Activated T-cell treated with anti-CD3 and anti-CD28 coated beads, Interleukin-2, amount 50 U/mL, for 24 hours (primary cell): Measurements from ENCODE around the gene CA7.

ENCODE experiments used
- DNase-seq: peaks from one replicate; pipeline ENCODE4 v3.0.0-alpha.2; 2020
- H3K27ac Mint-ChIP-seq: 2 replicates; pipeline ENCODE4 v1.8.0; 2020; ENCODE audit warnings: mild to moderate bottlenecking, mixed read lengths
- H3K27me3 Mint-ChIP-seq: 2 replicates; pipeline ENCODE4 v1.8.0; 2020; ENCODE audit warnings: mixed read lengths
- H3K36me3 Mint-ChIP-seq: 2 replicates; pipeline ENCODE4 v1.8.0; 2020; ENCODE audit warnings: low read depth, mixed read lengths
- H3K4me1 Mint-ChIP-seq: 2 replicates; pipeline ENCODE4 v1.8.0; 2020; ENCODE audit warnings: low read depth, mixed read lengths
- H3K4me3 Mint-ChIP-seq: 2 replicates; pipeline ENCODE4 v1.8.0; 2020; ENCODE audit warnings: mild to moderate bottlenecking, moderate library complexity, mixed read lengths
- H3K9me3 Mint-ChIP-seq: 2 replicates; pipeline ENCODE4 v1.8.0; 2020; ENCODE audit warnings: mixed read lengths

The CA7 gene

DNA sequence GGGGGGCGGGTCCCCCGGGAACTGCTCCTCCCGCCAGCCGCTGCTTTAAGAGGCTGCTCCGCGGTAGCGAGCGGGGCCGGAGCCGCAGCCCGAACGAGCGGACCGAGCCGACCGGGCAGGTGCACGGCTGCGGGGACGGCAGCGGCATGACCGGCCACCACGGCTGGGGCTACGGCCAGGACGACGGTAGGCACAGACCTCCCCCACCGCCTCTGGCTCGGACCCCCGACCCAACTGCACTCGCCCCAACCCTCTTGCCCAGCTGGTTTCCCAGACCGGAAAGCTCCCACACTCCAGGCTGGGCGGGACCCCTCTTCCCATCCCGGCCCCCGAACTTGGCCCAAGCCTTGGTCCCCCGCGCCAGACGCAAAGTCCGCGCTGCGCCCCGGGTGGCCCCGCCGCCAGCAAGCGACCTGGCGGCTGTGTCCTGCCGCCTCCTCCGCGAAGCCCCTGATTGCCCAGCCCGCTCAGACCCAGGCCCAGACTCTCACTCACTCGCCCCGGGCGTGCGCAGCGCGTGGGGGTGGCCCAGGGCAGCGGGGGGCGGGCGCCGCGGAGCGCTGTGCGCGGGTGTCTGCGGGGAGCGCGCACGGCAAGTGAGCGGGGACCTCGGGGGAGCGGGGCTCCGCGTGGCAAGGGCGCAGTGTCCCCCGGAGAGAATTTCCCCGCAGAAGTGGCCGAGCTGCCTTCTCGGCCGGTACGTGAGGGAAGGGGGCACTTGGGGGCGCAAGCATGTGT, at the start of gene CA7:
Gene CA7, plus strand, starts transcription at position 73 of the 738 bp plus-strand sequence. Its CDS starts 74 bp downstream, at position 147.
- no peak within 1 kb of the TSS for H3K27ac Mint-ChIP-seq
- no peaks in the 10 kb centered on the region for H3K9me3 Mint-ChIP-seq
- H3K4me1 Mint-ChIP-seq = peaks cover 14% of the 10 kb centered on the region
- no peaks in the 10 kb centered on the region for H3K36me3 Mint-ChIP-seq
- H3K27me3 Mint-ChIP-seq = peaks cover 49% of the 10 kb centered on the region
- DNase-seq = peak; percentile 36
- peak within 1 kb of the TSS; percentile 54 for H3K4me3 Mint-ChIP-seq

DNA sequence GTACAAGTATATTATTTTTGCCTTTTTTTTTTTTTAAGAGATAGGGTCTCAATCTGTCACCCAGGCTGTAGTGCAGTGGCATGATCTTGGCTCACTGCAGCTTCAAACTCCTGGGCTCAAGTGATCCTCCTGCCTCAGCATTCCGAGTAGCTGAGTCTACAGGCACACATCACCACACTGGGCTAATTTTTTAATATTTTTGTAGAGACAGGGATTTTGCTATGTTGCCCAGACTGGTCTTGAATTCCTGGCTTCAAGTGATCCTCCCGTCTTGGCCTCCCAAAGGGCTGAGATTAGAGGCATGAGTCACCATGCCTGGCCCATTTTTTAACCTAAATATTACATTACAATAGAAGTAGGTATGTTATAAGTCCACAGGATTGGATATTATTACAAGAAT, 46.1 kb upstream of the CA7 start:
- Mint-ChIP-seq H3K4me3 (no peak overlapping the region), H3K36me3 (peaks cover 29% of the 10 kb centered on the region), H3K9me3 (no peaks in the 10 kb centered on the region), H3K27me3 (no peaks in the 10 kb centered on the region), H3K27ac (no peak overlapping the region), H3K4me1 (no peaks in the 10 kb centered on the region)
- no peak for DNase-seq

DNA sequence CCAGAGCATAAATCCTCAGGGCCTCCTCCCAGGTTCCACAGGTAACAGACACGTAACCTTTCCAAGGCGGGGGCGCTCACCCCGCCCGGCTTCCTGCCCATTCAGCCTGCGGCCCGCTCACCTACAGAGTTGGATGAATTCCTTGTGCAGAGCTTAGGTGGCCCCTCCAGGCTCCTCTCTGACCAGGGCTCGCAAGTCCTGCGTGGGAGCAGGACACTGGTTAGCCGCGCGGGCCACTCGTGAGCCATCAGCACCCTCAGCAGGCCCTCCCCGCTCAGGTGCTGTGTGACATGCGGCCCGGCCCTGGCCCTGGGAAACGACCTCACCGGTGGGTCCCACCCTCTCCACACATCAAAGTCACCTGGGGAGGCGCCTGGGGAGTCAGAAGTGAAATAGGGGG, 43.4 kb upstream of the CA7 start:
- no peaks in the 10 kb centered on the region for H3K27me3 Mint-ChIP-seq
- H3K4me3 Mint-ChIP-seq = no peak overlapping the region
- no peaks in the 10 kb centered on the region for H3K4me1 Mint-ChIP-seq
- H3K36me3 Mint-ChIP-seq = peaks cover 56% of the 10 kb centered on the region
- no peak for DNase-seq
- H3K9me3 Mint-ChIP-seq = no peaks in the 10 kb centered on the region
- H3K27ac Mint-ChIP-seq = no peak overlapping the region

DNA sequence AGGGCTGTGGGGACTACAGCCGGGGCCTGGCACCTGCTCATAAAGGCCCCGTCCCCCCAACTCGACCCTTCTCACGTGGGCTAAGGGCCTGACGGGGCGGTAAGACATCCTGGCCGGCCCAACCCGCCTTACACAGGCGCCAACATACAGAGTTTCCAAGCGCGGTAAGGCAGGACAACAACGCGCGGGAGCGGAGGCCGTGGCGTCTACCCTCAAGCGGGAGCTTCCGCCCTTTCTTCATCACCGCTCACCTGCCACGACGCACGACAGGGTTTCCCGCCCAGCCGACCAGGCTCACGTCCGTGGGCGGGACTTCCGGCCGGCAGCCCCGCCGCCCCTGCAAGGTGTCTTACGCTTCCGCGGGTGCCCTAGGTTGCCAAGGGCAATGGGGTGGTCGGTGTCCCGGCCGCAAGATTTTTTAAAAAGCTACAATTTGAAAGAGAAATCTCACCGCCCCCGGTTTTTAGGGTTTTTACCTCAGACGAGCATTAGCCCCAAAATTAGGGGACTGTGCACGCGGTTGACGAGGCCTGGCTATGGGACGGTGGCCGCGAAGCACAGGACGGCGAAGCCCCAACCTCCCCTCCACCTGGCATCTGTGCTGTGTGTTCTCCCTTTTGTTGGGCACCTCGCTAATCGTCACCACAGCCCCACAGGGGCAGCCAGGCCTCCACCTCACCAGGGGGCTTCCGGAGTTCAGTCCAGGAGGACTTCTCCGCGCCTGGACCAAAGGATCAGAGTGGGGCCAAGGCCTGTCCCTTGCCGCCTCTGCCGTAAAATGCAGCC, 42.7 kb upstream of the CA7 start, which contains the start of gene TERB1:
Gene TERB1, minus strand, starts transcription at position 265 of the 786 bp plus-strand sequence. CDS start 4,786 bp downstream, outside the sequence.
- H3K4me1 Mint-ChIP-seq = no peaks in the 10 kb centered on the region
- H3K27me3 Mint-ChIP-seq = no peaks in the 10 kb centered on the region
- DNase-seq = no peak
- H3K4me3 Mint-ChIP-seq = no peak within 1 kb of the TSS
- H3K27ac Mint-ChIP-seq = no peak within 1 kb of the TSS
- H3K9me3 Mint-ChIP-seq = no peaks in the 10 kb centered on the region
- peaks cover 62% of the 10 kb centered on the region for H3K36me3 Mint-ChIP-seq

DNA sequence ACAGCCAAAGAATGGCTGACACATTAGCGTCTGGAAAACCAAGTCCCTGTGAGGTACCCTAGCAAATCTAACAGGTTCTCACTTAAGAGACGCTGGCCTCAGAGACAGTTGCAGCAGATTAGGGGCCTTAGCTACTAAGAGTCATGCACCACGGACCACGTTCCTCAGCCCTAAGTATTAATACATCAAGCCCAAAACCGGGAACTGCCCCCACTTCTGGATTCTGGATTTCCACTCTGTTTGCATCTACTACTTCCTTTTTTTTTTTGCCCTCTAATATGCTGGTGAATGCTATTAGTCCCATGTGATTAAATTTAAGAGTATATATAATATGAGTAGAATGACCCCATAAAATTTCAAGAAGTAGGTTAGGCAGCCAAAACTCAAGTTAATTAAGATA, 42.1 kb upstream of the CA7 start:
- Mint-ChIP-seq H3K36me3 (peaks cover 68% of the 10 kb centered on the region), H3K9me3 (no peaks in the 10 kb centered on the region), H3K27ac (no peak overlapping the region), H3K4me3 (no peak overlapping the region), H3K4me1 (no peaks in the 10 kb centered on the region), H3K27me3 (no peaks in the 10 kb centered on the region)
- no peak for DNase-seq

DNA sequence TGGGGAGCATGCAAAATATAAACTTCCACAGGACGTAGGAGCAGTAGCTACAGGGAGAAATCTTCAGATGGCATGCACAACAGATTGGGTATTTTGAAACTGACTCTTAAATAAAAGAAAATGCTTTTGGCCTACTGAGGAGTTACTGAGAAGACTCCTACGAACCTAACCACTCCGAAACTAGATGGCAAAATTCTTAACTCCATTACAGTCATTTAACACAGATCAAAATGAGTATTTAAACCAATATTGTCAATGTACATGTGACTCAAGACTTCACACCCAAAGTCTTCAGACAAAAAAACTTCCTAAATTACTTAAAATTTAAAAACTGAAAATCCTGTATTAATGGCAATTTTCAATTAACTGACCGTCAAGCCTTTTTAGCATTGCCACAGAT, 34.4 kb upstream of the CA7 start:
- H3K27ac Mint-ChIP-seq = no peak overlapping the region
- H3K4me3 Mint-ChIP-seq = no peak overlapping the region
- H3K36me3 Mint-ChIP-seq = peaks cover 94% of the 10 kb centered on the region

DNA sequence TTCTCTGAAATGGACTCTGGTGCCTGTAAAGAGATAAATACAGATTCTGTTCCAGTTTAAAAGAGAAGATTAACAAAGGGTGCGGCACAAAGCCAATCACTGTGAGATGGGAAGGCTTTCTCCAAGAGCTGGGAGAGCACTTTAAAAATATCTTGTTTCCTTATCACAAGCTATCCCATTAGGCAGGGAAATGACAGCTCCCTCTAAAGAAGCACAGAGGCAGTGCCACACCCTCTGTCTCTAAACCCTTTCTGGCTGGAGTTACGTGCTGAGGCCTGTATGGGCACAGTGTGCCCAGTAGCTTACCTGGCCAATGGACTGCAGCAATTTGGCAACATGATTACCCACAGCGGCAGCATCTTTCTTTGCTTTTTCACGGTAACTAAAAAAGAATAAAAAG, 33.8 kb upstream of the CA7 start:
- H3K27ac Mint-ChIP-seq = peak overlapping the region; percentile 55
- no peaks in the 10 kb centered on the region for H3K27me3 Mint-ChIP-seq
- no peak for DNase-seq
- peaks cover 94% of the 10 kb centered on the region for H3K36me3 Mint-ChIP-seq
- H3K4me3 Mint-ChIP-seq = no peak overlapping the region
- H3K9me3 Mint-ChIP-seq = no peaks in the 10 kb centered on the region
- peaks cover 1% of the 10 kb centered on the region for H3K4me1 Mint-ChIP-seq

More for the DNA sequence above, 34.4 kb upstream of the CA7 start:
- no peaks in the 10 kb centered on the region for H3K9me3 Mint-ChIP-seq
- DNase-seq = no peak
- no peaks in the 10 kb centered on the region for H3K27me3 Mint-ChIP-seq
- H3K4me1 Mint-ChIP-seq = peaks cover 1% of the 10 kb centered on the region

DNA sequence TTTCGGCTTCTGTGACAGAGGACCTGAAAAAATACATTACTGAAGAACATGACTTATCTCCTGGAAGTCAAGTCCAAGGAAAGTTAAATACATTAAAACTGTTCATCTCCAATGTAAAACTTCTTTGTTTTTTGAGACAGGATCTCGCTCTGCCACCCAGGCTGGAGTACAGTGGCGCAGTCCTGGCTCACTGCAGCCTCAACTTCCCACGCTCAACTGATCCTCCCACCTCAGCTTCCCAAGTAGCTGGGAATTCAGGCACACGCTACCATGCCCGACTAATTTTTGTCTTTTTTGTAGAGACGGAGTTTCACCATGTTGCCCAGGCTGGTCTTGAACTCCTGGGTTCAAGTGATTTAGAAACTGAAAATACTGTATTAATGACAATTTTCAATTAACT, 33.2 kb upstream of the CA7 start:
- peaks cover 94% of the 10 kb centered on the region for H3K36me3 Mint-ChIP-seq
- H3K4me1 Mint-ChIP-seq = peaks cover 1% of the 10 kb centered on the region
- DNase-seq = no peak
- no peak overlapping the region for H3K27ac Mint-ChIP-seq
- H3K9me3 Mint-ChIP-seq = no peaks in the 10 kb centered on the region
- no peak overlapping the region for H3K4me3 Mint-ChIP-seq
- no peaks in the 10 kb centered on the region for H3K27me3 Mint-ChIP-seq

DNA sequence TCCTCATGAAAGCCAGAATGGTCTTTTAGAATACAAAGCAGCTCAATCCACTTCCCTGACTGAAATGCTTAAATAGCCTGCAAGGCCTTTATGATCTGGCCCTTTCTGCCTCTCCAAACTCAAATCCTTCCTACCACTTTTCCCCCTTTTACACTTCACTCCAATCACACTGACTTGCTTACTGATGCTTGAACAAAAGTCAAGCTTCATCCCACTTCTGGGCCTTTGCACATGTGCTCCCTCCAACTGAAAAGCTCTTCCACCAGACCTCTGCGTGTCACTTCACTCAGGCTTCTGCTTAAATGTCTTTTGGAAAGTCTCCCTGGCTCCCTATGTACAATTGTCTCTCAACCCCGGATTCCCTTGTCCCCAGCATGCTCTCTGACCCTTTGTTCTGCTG, 29.5 kb upstream of the CA7 start:
- no peaks in the 10 kb centered on the region for H3K27me3 Mint-ChIP-seq
- no peak overlapping the region for H3K4me3 Mint-ChIP-seq
- no peak for DNase-seq
- H3K36me3 Mint-ChIP-seq = peaks cover 96% of the 10 kb centered on the region
- H3K9me3 Mint-ChIP-seq = no peaks in the 10 kb centered on the region
- no peak overlapping the region for H3K27ac Mint-ChIP-seq
- peaks cover 1% of the 10 kb centered on the region for H3K4me1 Mint-ChIP-seq

DNA sequence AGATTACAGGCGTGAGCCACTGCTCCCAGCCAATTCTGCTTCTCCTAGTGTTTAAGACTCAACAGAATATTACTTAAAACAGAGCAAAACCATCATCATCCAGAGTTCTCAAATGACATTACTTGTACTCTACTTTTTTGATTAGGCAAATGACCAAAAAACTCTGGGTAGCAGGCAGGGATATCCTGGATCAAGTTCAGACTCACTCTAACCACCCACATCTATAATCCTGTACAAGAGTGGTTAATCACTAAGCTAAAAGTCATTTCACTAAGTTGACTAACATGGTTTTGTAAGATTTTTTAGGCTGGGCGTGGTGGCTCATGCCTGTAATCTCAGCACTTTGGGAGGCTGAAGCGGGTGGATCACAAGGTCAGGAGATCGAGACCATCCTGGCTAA, 20.2 kb upstream of the CA7 start:
- DNase-seq = no peak
- Mint-ChIP-seq H3K27ac (no peak overlapping the region), H3K36me3 (peaks cover 89% of the 10 kb centered on the region), H3K4me3 (no peak overlapping the region), H3K9me3 (no peaks in the 10 kb centered on the region), H3K4me1 (peaks cover 32% of the 10 kb centered on the region), H3K27me3 (no peaks in the 10 kb centered on the region)

DNA sequence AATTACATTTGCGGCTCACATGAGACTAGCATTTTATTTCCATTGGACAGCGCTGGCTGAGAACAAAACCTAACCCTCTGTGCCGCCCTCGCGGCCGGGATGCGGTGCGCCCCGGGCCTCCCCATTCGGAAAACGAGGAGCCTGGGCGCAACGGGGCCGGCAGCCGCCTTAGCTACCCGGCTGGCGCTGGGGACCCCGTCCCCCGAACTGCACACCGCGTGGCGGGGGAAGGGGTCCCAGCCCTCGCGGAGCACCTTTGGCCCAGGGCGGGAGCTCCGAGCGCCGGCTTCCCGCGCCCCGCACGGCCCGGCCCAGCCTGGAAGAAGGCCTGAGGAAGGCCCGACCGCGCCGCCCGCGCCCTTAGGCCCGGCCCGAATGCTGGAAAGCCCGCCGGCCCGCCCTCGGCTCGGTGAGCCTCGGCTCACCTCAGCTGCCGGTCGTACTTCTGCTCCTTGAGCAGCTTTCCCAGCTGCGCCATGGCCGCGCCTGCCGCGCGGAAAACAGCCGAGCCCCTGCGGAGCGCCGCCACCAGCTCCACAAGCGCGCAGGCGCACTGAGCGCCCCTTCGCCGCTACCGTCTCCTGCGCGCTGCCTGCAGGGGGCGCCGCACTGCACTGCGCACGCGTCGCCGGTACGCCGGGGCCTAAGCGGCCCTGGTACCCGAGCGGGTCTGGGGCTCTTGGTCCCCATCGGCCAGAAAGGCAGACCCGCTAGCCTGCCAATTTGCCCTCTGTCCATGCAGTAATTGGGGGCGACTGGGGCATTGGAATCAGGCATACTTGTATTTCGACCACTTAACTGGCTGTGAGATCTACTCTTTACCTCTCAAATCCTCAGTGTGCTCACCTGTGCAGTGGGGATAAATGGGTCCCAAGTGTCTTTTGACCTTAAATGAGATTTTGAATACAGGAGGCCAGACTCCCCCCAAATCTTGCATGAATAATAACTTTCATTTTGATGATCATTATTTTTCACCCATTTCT, 13.5 kb upstream of the CA7 start, which contains the start of gene NAE1:
Gene NAE1, minus strand, starts transcription at position 555 of the 983 bp plus-strand sequence. Its CDS starts 77 bp downstream, at position 478.
- peaks cover 36% of the 10 kb centered on the region for H3K36me3 Mint-ChIP-seq
- H3K9me3 Mint-ChIP-seq = no peaks in the 10 kb centered on the region
- peak; percentile 95 for DNase-seq
- H3K27ac Mint-ChIP-seq = peak within 1 kb of the TSS; percentile 72
- H3K27me3 Mint-ChIP-seq = peaks cover 1% of the 10 kb centered on the region
- H3K4me3 Mint-ChIP-seq = peak within 1 kb of the TSS; percentile 79
- peaks cover 45% of the 10 kb centered on the region for H3K4me1 Mint-ChIP-seq

DNA sequence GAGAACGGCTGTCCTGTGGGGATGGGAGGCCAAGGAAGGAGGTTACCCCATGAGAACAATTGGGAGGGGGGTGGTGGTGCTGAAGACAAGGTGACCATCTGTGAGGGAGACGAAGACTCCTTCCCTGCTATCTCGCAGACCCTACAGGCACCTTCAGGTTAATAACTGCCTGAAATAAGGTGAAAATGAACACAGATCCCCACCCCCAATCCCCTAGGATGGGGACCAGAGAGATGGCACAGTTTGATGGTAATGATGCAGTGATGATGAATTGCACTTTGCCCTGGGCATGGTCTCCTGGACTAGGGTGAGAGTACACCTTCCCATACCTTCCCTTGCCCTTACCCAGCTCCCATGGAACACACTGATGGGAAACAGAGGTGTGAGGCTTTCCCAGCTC, 12.0 kb upstream of the CA7 start:
- Mint-ChIP-seq H3K36me3 (peaks cover 24% of the 10 kb centered on the region), H3K9me3 (no peaks in the 10 kb centered on the region), H3K27me3 (peaks cover 4% of the 10 kb centered on the region), H3K4me3 (no peak overlapping the region), H3K4me1 (peaks cover 38% of the 10 kb centered on the region), H3K27ac (no peak overlapping the region)
- peak; percentile 24 for DNase-seq

DNA sequence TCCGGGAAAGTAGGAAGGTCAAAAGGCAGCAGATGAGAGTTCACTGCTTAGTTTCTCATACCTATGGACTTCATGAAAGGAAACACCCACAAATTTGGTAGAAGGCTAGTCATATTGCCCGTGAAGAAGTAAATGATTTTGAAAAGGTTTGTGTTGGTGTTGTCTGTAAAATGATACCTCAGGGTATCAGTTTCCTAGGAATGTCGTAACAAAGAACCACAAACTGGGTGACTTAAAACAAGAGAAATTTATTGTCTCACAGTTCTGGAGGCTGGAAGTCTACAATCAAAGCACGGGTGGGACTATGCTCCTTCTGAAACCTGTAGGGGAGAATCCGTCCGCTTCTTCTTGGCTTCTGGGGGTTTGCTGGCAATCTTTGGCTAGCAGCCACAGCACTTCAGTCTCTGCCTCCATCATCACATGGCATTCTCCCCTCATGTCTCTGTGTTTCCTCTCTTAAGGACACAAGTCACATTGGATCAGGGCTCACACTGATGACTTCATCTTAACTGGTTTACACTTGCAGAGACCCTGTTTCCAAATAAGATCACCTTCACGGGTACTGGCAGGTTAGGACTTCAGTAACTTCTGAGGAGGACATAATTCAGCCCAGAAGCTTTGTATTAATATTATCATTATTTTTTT, 11.4 kb upstream of the CA7 start:
- H3K4me3 Mint-ChIP-seq = no peak overlapping the region
- no peak overlapping the region for H3K27ac Mint-ChIP-seq
- peaks cover 4% of the 10 kb centered on the region for H3K27me3 Mint-ChIP-seq
- DNase-seq = no peak
- peaks cover 34% of the 10 kb centered on the region for H3K4me1 Mint-ChIP-seq
- no peaks in the 10 kb centered on the region for H3K9me3 Mint-ChIP-seq
- peaks cover 19% of the 10 kb centered on the region for H3K36me3 Mint-ChIP-seq

DNA sequence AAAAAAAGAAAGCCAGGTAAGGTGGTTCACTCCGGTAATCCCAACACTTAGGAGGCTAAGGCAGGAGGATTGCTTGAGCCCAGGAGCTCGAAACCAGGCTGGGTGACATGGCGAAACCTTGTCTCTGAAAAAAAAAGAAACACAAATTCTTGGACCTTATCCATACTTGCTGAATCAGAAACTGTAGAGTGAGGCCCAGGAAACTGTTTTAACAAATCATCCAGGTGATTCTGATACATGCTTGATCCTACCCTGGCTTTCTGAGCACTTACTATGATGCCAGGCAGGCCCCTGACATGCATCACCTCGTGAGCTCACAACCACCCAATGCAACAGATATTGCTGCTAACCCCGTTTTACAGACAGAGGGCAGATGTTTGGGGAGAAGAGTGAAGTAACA, 9.5 kb upstream of the CA7 start:
- no peak overlapping the region for H3K4me3 Mint-ChIP-seq
- no peaks in the 10 kb centered on the region for H3K9me3 Mint-ChIP-seq
- H3K36me3 Mint-ChIP-seq = no peaks in the 10 kb centered on the region
- DNase-seq = no peak
- no peak overlapping the region for H3K27ac Mint-ChIP-seq
- peaks cover 15% of the 10 kb centered on the region for H3K4me1 Mint-ChIP-seq
- peaks cover 19% of the 10 kb centered on the region for H3K27me3 Mint-ChIP-seq
